ENCODE results near the gene NFU1.
A peak's percentile ranks its signal among the peaks of the same experiment; 100 is the strongest.

Gene NFU1

GRCh38 chr2:69462780-69463179 lies 25.5 kb upstream of the NFU1 start:
- POLR2A ChIA-PET: no interaction called here
- Histone ChIP-seq H3K4me3 (ENCODE audit: low read depth, low read length) (no peak overlapping the region), H3K27ac (ENCODE audit: extremely low read depth, low read depth, low read length) (no peak overlapping the region), H3K9me3 (ENCODE audit: control insufficient read depth, insufficient read depth, low read depth, low read length) (no peaks in the 10 kb centered on the region), H3K36me3 (ENCODE audit: control insufficient read depth in 2 of 2, insufficient read depth in 1 of 2, low read length in 2 of 2) (peaks cover 0 to 16% of the 10 kb centered on the region in 2 experiments; a peak in 1 of 3 replicates), H3K4me1 (ENCODE audit: control insufficient read depth, insufficient read depth, low read length) (no peaks in the 10 kb centered on the region)
- TF ChIP-seq MZF1 (tag by site-specific recombination; IDR thresholded peaks at IDR 0.05; ENCODE audit: borderline replicate concordance) (no peak), ZNF792 (tag by site-specific recombination; IDR thresholded peaks at IDR 0.05) (no peak), ZNF677 (tag by site-specific recombination; IDR thresholded peaks at IDR 0.05) (peak; percentile 47; the same call in 1 of the 2 replicates), ZNF768 (tag by site-specific recombination; IDR thresholded peaks at IDR 0.05) (no peak), ZNF350 (tag by site-specific recombination; IDR thresholded peaks at IDR 0.05) (peak; percentile 71; the same call in 1 of the 2 replicates), ZNF335 (tag by site-specific recombination; conservative IDR thresholded peaks at IDR 0.05) (no peak), GLIS1 (tag by site-specific recombination; IDR thresholded peaks at IDR 0.05) (no peak), ZNF366 (tag by site-specific recombination; conservative IDR thresholded peaks at IDR 0.05) (no peak), ZNF561 (tag by site-specific recombination; IDR thresholded peaks at IDR 0.05; ENCODE audit: borderline replicate concordance) (0 out of 2 replicates have a peak, but pooled peaks have one; percentile 35), ZNF274 (IDR thresholded peaks at IDR 0.05; ENCODE audit: low read length) (no peak), ZNF274 (tag by site-specific recombination; IDR thresholded peaks at IDR 0.05; ENCODE audit: borderline replicate concordance) (no peak), ZNF169 (tag by site-specific recombination; IDR thresholded peaks at IDR 0.05) (no peak), ZNF501 (tag by site-specific recombination; IDR thresholded peaks at IDR 0.05) (no peak), ZNF510 (tag by site-specific recombination; IDR thresholded peaks at IDR 0.05; ENCODE audit: insufficient replicate concordance) (peak; percentile 21), ZNF596 (tag by site-specific recombination; IDR thresholded peaks at IDR 0.05) (no peak), ZBTB17 (tag by site-specific recombination; IDR thresholded peaks at IDR 0.05) (no peak), WT1 (tag by site-specific recombination; IDR thresholded peaks at IDR 0.05) (no peak), ZNF830 (tag by site-specific recombination; IDR thresholded peaks at IDR 0.05; ENCODE audit: low read depth) (peak; percentile 65), ZNF37A (tag by site-specific recombination; IDR thresholded peaks at IDR 0.05) (0 out of 2 replicates have a peak, but pooled peaks have one; percentile 41), KLF10 (tag by site-specific recombination; IDR thresholded peaks at IDR 0.05) (0 out of 2 replicates have a peak, but pooled peaks have one; percentile 45), YY1 (tag by site-specific recombination; IDR thresholded peaks at IDR 0.05) (no peak), ZFP37 (tag by site-specific recombination; IDR thresholded peaks at IDR 0.05) (no peak), ZNF549 (tag by site-specific recombination; IDR thresholded peaks at IDR 0.05) (peak; percentile 63; the same call in 1 of the 2 replicates), ZNF658 (tag by site-specific recombination; IDR thresholded peaks at IDR 0.05) (no peak), ZNF184 (tag by site-specific recombination; IDR thresholded peaks at IDR 0.05) (peak; percentile 79), TCF7L2 (IDR thresholded peaks at IDR 0.05; ENCODE audit: borderline replicate concordance, low read depth, low read length) (no peak), KLF1 (tag by site-specific recombination; IDR thresholded peaks at IDR 0.05) (no peak), FEZF1 (tag by site-specific recombination; IDR thresholded peaks at IDR 0.05) (no peak)
- TF ChIP-seq, protein P1, sequence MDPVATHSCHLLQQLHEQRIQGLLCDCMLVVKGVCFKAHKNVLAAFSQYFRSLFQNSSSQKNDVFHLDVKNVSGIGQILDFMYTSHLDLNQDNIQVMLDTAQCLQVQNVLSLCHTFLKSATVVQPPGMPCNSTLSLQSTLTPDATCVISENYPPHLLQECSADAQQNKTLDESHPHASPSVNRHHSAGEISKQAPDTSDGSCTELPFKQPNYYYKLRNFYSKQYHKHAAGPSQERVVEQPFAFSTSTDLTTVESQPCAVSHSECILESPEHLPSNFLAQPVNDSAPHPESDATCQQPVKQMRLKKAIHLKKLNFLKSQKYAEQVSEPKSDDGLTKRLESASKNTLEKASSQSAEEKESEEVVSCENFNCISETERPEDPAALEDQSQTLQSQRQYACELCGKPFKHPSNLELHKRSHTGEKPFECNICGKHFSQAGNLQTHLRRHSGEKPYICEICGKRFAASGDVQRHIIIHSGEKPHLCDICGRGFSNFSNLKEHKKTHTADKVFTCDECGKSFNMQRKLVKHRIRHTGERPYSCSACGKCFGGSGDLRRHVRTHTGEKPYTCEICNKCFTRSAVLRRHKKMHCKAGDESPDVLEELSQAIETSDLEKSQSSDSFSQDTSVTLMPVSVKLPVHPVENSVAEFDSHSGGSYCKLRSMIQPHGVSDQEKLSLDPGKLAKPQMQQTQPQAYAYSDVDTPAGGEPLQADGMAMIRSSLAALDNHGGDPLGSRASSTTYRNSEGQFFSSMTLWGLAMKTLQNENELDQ (tag by site-specific recombination; IDR thresholded peaks at IDR 0.05; ENCODE audit: low read depth): no peak
- TF ChIP-seq, protein P2, sequence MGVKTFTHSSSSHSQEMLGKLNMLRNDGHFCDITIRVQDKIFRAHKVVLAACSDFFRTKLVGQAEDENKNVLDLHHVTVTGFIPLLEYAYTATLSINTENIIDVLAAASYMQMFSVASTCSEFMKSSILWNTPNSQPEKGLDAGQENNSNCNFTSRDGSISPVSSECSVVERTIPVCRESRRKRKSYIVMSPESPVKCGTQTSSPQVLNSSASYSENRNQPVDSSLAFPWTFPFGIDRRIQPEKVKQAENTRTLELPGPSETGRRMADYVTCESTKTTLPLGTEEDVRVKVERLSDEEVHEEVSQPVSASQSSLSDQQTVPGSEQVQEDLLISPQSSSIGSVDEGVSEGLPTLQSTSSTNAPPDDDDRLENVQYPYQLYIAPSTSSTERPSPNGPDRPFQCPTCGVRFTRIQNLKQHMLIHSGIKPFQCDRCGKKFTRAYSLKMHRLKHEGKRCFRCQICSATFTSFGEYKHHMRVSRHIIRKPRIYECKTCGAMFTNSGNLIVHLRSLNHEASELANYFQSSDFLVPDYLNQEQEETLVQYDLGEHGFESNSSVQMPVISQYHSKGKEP (tag by site-specific recombination; IDR thresholded peaks at IDR 0.05): peak; percentile 57
- TF ChIP-seq, protein P3, sequence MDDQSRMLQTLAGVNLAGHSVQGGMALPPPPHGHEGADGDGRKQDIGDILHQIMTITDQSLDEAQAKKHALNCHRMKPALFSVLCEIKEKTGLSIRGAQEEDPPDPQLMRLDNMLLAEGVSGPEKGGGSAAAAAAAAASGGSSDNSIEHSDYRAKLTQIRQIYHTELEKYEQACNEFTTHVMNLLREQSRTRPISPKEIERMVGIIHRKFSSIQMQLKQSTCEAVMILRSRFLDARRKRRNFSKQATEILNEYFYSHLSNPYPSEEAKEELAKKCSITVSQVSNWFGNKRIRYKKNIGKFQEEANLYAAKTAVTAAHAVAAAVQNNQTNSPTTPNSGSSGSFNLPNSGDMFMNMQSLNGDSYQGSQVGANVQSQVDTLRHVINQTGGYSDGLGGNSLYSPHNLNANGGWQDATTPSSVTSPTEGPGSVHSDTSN (CRISPR knock-in tag; IDR thresholded peaks at IDR 0.05): no peak
- TF ChIP-seq, protein P4, sequence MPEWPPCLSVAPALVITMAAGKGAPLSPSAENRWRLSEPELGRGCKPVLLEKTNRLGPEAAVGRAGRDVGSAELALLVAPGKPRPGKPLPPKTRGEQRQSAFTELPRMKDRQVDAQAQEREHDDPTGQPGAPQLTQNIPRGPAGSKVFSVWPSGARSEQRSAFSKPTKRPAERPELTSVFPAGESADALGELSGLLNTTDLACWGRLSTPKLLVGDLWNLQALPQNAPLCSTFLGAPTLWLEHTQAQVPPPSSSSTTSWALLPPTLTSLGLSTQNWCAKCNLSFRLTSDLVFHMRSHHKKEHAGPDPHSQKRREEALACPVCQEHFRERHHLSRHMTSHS (tag by site-specific recombination; IDR thresholded peaks at IDR 0.05): no peak
- CTCF ChIA-PET: interaction anchor here (0.6 kb wide), 1 partner anchor 24 kb away, joined by 4 read pairs; no protein-coding TSS in a partner anchor
